CD4-positive, alpha-beta T cell treated with Interleukin-6 for 4 hours (primary cell): ENCODE measurements around the gene TAS2R46.
"Not testable (repeated sequence)": the region's sequence is repeated elsewhere in the genome, so short reads cannot be mapped to it uniquely, and the experiment has no call there.

Experiments
- DNase-seq: peaks from one replicate; pipeline ENCODE4 v3.0.0-alpha.2; 2020; ENCODE audit warnings: mixed read lengths

TAS2R46 gene, protein sequence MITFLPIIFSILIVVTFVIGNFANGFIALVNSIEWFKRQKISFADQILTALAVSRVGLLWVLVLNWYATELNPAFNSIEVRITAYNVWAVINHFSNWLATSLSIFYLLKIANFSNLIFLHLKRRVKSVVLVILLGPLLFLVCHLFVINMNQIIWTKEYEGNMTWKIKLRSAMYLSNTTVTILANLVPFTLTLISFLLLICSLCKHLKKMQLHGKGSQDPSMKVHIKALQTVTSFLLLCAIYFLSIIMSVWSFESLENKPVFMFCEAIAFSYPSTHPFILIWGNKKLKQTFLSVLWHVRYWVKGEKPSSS

DNA sequence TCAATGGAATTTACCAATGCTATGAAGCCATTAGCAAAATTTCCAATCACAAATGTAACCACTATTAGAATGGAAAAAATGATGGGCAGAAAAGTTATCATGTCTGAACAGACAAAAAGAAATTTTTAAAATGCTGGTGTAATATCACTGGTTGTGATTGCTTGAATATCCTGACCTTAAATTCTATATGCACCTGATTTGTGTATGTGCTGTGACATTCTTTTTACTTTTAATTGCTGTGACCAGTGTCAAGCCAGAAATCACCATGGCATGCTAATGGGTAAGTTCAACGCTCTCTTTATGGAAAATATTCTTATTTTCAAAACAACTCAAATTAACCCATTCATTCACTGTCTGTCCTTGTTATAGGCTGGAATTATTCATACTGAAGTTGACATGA is at the start of gene TAS2R46:
TSS of gene TAS2R46 (minus strand) at position 101 of the 400 bp plus-strand sequence. CDS start at position 101, 0 bp downstream.
- DNase-seq: not testable (repeated sequence)

DNA sequence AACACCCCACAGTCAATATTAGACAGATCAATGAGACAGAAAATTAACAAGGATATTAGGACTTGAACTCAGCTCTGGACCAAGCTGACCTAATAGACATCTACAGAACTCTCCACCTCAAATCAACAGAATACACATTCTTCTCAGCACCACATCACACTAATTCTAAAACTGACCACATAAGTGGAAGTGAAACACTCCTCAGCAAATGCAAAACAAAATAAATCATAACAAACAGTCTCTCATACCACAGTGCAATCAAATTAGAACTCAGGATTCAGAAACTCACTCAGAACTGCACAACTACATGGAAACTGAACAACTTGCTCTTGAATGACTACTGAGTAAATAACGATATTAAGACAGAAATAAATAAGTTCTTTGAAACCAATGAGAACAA is 49.1 kb upstream of the TAS2R46 start:
- DNase-seq: not testable (repeated sequence)

DNA sequence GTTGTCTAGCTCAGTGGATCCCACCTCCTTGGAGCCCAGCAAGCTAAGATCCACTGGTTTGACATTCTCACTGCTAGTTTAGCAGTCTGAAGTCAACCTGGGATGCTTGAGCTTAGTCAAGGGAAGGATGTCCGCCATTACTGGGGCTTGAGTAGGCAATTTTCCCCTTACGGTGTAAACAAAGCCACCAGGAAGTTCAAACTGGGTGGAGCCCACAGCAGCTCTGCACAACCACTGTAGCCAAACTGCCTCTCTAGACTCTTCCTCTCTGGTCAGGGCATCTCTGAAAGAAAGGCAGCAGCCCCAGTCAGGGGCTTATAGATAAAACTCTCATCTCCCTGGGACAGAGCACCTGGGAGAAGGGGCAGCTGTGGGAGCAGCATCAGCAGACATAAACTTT is 46.8 kb upstream of the TAS2R46 start:
- no peak for DNase-seq

DNA sequence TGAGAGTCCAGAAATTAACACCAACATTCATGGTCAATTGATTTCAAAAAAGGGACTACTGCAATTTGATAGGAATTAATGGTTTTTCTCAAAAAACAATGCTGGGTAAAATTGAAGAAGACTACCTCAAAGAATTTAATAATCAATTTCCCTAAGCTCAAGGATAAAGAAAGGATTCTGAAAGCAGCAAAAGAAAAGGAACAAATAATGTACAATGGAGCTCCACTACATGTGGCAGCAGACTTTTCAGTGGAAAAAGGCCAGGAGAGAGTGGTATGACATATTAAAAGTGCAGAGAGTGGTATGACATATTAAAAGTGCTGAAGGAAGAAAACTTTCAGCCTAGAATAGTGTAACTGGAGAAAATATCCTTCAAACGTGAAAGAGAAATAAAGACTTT is 45.6 kb upstream of the TAS2R46 start:
- DNase-seq: no peak

DNA sequence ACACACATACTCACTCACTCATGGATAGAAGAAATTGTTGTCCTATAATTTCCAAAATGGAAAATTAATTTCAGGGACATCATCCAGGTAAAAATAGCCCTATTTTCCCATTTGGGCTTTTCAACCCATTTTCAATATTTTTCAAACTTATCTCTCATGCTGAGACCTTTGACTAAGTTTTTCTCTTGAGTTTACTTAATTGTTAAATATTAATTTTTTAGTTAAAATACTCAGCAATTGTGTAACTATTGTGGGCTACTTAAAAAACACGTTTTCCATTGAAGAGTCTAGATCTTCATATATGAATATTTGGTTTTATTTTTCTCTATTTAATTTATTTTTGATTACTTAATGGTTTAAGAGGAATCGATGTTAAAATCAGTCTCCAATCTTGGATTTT is 44.2 kb upstream of the TAS2R46 start:
- DNase-seq: no peak

DNA sequence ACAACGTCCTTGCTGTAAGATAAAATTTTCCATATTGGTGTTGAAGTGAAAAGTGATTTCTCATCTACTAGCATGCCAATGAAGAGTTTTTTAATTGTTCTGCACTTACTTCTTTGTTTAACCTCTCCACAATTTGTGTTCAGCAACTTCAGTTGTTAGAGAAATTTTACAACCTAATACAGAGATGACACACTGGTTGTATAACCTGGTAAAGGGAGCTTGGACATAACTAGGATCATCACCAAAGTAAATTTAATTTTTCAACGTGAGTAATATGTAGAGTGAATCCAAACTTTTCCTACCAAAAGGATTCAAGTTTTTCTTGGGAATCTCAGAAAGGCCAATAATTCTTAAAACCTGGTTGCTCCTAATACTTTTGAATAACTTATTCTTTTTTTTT is 43.5 kb upstream of the TAS2R46 start:
- no peak for DNase-seq

DNA sequence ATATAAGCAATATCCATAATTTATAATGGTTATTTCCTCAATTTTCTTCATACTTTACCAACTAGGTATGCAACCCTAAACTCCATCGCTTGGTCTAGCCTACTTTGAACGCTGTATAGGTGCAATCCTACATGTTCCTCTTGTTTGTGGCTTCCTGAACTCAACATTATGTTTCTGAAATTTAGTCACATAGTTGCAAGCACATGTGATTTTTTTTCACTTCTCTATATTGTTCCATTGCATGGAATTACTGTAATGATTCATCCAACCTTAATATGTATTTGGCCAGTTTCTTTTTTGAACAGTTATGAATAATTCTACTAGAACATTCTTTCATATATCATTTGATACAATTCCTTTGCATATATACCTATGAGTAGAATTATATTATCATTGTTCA is 32.8 kb upstream of the TAS2R46 start:
- not testable (repeated sequence) for DNase-seq

DNA sequence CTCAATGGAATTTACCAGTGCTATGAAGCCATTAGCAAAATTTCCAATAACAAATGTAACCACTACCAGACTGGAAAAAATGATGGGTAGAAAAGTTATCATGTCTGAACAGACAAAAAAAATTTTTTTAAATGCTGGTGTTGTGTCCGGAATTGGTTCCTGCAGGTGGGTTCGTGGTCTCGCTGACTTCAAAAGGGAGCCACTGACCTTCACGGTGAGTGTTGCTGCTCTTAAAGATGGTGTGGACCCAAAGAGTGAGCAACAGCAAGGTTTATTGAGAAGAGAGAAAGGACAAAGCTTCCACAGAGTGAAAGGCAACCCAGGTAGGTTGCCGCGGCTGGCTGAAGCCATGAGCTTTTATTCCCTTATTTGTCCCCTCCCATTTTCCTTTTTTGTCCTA is 30.0 kb upstream of the TAS2R46 start, which contains the start of gene TAS2R43:
TSS of gene TAS2R43 (minus strand) at position 186 of the 400 bp plus-strand sequence. CDS start at position 102, 84 bp downstream.
- DNase-seq: no peak

DNA sequence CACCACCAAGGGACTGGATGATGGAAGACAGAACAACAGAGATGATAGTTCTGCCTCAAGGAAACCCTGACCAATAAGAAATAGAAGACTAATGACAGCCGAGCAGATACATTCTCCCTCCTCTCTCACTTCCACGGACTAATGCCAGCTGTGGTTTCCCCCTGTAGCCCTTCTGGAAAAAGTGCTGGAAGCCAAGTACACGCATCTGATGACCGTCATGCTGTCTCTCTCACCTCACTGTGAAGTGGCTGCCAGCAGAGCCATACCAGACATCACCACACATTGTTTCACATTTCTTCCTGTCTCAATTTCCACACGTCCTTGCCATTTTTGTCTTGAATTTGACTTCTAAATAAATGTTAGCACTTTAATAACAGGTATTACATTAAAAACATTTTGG is 27.2 kb upstream of the TAS2R46 start:
- no peak for DNase-seq

DNA sequence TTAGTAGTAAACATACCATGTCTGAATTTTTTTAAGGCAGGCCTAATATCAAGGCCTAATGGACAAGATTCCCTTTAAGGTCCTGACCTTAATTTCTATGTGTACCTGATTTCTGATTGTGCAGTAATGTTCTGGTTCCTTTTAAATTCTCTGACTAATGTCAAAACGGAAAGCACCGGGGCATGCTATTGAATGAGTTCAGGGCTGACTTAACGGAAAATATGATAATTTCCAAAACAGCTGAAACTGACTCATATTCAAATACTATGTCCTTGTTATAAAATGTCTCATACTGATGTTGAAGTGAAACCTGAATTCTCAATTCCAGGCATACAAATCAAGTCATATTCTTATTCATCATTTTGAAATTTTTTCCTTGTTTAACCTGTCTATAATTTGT is 23.3 kb upstream of the TAS2R46 start:
- DNase-seq: no peak

DNA sequence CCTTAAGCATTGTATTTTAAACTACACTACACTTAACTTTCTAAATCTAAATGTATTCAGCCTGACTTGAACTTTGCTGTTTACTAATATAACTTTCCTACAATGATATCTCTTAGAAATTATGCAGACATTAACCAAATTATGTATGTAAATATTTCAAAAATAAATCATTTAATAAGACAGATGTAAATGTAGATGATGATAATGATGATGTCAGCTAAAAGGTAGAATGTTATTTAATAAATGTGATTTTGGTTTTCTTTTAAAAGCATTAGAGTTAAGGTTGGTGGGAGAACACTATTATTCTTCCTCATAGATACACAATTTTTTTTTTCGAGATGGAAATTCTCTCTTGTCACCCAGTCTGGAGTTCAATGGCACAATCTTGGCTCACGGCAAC is 19.9 kb upstream of the TAS2R46 start:
- no peak for DNase-seq

DNA sequence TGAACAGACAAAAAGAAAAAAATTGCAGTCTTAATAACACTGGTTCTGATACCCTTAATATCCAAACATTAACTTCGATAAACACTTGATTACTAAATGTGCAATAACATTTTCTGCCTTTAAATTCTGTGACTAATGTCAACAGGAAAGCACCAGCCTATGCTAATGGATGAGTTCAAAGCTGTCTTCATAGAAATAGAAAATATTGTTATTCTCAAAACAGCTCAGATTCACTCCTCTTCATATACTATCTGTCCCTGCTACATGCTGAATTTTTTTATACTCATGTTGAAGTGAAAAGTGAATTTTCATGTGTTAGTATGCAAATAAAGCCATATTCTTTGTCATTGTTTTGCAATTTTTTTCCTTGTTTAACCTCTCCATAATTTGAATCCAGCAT is 16.2 kb upstream of the TAS2R46 start:
- no peak for DNase-seq

DNA sequence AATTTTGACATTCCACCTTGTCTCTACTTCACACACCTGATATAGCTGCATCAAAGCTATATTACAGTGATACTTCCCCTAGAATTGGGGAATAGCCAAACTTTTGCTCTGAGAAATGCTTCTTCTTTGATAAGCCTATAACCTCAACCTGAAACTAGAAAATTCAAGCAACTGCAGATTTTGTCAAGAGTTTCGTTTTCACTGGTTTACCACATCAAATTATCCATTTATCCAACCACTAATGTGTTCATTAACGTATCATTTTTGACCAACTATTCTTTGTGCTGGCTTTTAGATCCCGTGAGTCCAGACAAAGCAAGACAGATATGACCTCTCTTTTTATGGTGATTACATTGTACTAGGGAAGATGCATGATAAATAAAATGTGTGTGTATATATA is 13.5 kb upstream of the TAS2R46 start:
- no peak for DNase-seq

DNA sequence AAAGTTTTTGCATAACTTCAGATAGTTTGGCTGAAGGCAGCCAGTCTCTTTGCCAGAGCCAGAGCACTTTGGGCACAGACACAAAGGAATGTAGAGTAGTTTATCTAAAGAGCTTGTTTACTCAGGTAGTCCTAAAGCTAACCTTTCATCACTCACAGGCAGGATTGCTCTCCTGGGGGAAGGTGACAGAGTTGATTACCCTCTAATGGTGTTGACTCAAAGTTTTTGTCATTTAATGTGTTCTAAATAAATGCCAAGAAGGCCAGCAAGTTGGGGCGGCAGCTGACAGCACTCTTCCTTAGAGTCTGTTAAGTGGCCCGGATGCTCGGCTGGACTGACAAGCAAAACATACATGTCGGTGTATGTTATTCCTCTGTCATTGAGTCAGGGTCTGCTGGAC is 9.3 kb upstream of the TAS2R46 start:
- no peak for DNase-seq

DNA sequence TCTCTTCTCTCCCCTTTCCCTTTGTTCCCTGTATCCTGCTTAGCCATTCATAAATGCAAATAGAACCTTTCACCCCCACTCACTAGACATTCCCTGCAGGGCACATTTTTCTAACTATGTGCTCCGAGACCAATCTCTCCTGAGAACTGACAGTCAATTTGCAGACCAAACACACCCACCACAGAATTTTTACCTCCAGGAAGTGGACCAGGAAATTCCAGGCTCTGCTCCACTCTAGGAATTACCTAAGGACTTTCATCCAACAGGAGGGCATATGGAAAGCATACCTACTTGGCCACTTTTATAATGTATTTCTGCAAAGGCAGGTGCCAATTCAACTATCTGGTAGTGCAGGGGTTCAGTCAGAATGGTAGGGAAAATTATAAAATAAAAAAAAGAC is 8.9 kb upstream of the TAS2R46 start:
- no peak for DNase-seq

DNA sequence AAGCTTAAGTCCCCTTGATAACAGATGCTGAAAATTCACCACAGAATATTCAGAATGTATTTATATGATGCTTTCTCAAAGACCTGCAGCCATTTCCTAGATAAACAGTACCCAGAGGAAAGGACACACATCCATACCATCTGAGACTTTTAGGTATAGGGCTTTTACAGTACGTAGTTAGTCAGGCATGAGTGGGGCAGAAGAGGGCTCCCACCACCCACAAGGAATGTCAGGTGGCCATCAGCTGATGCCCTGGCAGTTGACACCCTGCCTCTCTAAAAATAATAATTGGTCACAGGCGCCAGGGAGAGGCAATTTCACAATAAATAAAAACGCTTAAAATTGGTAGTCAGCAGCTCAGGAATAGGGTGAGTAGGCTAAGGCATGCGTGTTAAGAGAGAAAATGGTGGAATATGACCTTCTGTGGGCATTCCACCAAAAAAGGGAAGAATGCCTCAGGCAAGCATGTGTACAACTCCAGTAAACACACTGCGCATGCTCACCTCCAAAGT is 7.8 kb upstream of the TAS2R46 start:
- no peak for DNase-seq

DNA sequence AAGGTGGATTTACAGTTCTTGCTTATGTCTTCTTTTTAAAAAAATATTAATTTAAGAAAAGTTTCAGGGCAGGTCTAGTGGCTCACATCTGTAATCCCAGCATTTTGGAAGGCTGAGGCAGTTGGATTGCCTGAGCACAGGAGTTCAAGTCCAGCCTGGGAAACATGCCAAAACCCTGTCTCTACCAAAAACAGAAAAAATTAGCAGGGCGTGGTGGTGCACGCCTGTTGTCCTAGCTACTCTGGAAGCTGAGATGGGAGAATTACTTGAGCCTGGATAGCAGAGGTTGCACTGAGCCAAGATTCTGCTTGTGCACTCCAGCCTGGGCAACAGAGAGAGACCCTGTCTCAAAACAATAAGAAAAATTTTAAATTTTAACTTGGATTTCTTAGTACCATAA is 5.4 kb upstream of the TAS2R46 start:
- DNase-seq: no peak

DNA sequence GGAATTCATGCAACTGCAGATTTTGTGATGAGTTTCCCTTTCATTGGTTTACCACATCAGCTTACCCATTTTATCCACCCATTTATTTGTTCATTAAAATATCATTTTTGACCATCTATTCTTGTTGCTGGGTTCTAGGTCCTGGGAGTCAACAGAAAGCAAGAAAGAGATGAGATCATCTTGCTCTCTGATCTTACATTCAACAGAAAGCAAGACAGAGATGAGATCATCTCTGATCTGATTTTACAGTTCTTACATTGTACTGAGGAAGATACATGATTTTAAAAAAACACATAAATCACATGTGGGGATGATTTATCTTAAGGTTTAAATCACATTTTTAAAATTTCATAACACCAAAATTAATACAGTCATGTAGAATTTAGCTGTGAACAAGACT is 2.3 kb downstream of the TAS2R46 start:
- DNase-seq: no peak

DNA sequence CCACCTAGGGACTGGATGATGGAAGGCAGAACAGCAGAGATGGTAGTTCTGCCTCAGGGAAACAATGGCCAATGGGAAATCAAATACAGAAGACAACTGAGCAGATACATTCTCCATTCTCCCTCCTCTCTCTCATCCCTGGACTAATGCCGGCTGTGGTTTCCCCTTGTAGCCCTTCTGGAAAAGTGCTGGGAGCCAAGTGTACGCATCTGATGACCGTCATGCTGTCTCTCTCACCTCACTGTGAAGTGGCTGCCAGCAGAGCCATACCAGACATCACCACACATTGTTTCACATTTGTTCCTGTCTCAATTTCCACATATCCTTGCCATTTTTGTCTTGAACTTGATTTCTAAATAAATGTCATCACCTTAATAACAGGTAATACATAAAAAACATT is 3.1 kb downstream of the TAS2R46 start:
- no peak for DNase-seq

DNA sequence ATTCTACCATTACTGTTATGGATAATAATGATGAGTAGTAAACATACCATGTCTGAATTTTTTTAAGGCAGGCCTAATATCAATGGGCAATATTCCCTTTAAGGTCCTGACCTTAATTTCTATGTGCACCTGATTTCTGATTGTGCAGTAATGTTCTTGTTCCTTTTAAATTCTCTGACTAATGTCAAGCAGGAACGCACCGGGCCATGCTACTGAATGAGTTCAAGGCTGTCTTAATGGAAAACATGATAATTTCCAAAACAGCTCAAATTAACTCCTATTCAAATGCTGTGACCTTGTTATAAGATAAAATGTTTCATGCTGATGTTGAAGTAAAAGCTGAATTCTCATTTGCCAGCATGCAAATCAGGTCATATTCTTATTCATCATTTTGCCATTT is 6.8 kb downstream of the TAS2R46 start:
- no peak for DNase-seq

DNA sequence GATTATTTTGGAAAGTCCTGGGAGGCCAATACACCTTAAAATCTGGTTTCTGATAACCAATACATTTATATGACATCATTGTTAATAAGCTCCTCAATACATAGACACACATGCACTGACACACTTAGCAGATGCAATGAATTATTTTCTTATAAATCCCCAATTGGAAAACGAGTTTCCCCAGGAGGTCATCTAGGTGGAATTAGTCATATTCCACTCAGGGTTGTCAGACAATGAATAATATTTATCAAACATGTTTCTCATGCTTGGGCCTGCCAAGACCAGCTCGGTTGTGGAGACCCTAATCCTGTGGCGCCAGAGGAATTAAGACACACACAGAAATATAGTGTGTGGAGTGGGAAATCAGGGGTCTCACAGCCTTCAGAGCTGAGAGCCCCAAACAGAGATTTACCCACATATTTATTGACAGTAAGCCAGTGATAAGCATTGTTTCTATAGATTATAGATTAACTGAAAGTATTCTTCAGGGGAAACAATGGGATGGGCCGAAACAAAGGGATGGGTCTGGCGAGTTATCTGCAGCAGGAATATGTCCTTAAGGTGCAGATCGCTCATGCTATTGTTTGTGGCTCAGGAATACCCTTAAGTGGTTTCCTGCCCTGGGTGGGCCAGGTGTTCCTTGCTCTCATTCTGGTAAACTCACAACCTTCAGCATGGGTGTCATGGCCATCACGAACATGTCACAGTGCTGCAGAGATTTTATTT is 12.1 kb downstream of the TAS2R46 start:
- DNase-seq: not testable (repeated sequence)

DNA sequence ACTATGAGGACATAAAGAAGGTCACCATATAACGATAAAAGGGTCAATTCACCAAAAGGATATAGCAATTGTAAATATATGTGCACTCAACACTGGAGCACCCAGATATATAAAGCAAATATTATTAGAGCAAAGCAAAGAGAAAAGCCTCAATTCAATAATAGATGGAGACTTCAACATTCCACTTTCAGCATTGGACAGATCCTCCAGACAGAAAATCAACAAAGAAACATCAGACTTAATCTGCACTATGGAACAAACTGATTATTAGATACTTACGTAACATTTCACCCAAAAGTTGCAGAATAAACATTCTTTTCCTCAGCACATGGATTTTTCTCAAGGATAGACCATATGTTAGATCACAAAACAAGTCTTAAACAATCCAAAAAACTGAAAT is 20.7 kb downstream of the TAS2R46 start:
- not testable (repeated sequence) for DNase-seq

DNA sequence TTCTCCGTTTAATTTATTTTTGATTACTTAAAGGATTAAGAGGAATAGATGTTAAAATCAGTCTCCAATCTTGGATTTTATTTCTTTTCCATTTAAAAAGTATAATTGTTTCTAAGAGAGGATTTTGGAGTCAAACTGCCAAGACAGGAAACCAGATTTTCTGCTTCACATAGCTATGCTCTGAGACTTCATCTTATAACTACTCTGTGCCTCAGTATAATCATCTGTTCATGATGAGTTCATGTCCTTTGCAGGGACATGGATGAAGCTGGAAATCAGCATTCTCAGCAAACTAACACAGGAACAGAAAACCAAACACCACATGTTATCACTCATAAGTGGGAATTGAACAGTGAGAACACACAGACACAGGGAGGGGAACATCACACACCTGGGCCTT is 21.9 kb downstream of the TAS2R46 start:
- no peak for DNase-seq

DNA sequence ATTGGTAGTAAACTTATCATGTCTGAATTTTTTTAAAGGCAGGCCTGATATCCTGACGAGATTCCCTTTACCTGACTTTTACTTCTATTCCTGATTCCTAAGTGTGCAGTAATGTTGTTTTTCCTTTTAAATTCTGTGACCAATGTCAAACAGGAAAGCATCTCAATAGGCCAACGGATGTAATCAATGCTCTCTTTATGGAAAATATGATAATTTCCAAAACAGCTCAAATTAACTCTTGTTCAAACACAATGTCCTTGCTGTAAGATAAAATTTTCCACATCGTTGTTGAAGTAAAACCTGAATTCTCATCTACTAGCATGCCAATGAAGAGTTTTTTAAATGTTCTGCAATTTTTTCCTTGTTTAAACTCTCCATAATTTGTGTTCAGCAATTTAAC is 22.9 kb downstream of the TAS2R46 start:
- no peak for DNase-seq
